HG03460 (cell line): ENCODE results near the gene MORC3.
"Not testable (repeated sequence)": the region's sequence is repeated elsewhere in the genome, so short reads cannot be mapped to it uniquely, and the experiment has no call there.

ENCODE experiments used
- ATAC-seq: cut with Tn5 transposase; IDR thresholded peaks from one replicate; pipeline ENCODE4 v1.9.1; 2021; ENCODE audit not compliant: unreplicated experiment

The MORC3 gene

DNA sequence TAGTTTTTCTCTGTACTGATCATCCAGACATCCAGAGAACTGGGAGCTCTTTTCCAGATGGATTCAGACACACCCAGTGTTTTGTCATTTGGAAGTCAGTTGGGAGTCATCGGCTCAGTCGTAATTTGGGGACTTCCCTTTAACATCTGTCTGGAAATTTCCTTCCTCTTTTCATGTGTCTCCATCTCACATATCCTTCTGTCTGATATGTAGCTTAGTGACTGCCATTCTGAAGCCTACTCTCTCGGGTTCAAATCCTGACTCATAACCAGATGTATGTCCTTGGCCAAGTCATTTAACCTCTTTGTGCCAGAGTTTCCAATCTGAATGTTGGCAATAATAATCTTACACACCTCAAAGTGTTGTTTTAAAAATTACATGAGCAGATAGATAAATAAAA lies 3.0 kb downstream of the MORC3 start:
- no peak for ATAC-seq

GRCh38 chr21:36325373-36326010 lies 5.5 kb downstream of the MORC3 start:
- no peak for ATAC-seq

GRCh38 chr21:36330904-36331303 lies 10.9 kb downstream of the MORC3 start:
- peak; percentile 54 for ATAC-seq

- no peak for ATAC-seq
Measured at GRCh38 chr21:36337099-36337509, 17.1 kb downstream of the MORC3 start.

- no peak for ATAC-seq
Measured at GRCh38 chr21:36338975-36339374, 19.0 kb downstream of the MORC3 start.

DNA sequence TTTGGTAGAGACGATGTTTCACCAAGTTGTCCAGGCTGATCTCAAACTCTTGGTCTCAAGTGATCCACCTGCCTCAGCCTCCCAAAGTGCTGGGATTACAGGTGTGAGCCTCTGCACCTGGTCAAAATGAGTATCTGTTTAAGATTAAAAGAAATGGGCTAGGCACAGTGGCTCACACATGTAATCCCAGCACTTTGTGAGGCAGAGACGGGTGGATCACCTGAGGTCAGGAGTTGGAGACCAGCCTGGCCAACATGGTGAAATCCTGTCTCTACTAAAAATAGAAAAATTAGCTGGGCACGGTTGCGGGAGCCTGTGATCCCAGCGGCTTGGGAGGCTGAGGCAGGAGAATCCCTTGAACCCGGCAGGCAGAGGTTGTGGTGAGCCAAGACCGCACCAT lies 22.6 kb downstream of the MORC3 start:
- ATAC-seq: not testable (repeated sequence)

DNA sequence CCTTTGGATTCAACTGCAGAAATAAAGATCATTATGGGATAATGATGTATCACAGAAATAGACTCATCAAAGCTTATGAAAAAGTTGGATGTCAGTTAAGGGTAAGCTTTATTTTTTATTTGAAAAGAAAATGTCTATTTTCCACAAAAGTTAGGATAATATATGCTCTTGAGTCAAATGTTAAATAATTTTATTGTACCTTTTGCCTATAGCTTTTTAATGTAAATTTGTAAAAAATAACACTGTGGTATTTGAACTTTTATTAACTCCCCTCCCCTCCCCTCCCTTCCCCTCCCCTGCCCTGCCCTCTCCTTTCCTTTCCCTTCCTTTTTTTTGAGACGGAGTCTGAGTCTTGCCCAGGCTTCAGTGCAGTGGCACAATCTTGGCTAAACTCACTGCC lies 24.9 kb downstream of the MORC3 start:
- no peak for ATAC-seq

GRCh38 chr21:36347278-36347961 lies 27.4 kb downstream of the MORC3 start:
- ATAC-seq: no peak

- no peak for ATAC-seq
Measured at GRCh38 chr21:36347962-36348328, 27.9 kb downstream of the MORC3 start.

GRCh38 chr21:36349315-36349714 lies 29.3 kb downstream of the MORC3 start:
- no peak for ATAC-seq

- no peak for ATAC-seq
Measured at GRCh38 chr21:36350282-36350910, 30.4 kb downstream of the MORC3 start.

DNA sequence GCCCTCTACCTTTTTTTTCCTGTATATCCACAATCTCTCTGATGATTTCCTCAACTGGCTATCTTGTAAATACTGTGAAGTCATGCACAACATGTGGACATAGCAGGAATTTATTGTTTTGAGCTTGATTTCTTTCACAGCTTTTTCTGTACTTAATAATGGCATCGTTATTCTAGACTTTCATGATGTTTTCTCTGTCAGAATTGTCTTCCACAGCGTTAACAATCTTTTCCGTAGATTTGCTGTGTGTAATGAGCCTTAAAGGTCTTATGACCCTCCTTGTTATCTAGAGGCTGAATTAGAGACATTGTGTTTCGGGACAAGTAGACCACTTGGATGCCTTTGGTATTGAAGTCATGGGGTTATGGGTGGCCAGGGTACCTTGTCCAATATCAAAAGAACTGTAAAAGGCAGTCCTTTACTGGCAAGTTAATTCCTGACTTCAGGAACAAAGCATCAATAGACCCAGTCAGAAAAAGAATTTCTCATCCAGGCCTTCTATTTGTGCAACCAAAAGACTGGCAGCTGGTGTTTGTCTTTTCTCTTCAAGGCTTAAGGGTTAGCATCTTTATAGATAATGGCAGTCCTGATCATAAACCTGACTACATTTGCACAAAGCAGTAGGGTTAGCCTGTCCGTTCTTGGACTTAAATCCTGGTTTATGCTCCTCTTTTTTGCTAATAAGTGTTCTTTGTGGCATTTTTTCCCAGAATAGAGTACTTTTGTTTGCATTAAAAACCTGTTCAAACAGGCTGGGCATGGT lies 35.1 kb downstream of the MORC3 start:
- no peak for ATAC-seq

DNA sequence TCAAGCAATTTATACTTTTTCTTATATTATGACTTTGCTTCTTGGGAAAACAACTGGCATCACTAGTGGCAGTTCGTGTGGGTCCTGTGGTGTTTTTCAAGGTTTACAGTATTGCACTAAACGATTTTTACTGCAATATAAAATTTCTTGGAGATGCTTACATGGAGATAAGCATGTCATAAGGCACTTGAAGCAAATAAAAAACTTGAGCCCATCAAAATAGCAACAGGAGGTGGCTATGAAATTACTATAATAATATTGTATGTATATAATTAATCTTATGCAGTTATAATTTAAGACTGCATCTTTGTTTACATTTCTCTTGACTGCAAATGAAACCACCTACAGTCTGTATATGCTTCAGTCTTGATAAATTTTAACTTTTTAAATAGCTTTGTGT lies 35.9 kb downstream of the MORC3 start:
- ATAC-seq: no peak

DNA sequence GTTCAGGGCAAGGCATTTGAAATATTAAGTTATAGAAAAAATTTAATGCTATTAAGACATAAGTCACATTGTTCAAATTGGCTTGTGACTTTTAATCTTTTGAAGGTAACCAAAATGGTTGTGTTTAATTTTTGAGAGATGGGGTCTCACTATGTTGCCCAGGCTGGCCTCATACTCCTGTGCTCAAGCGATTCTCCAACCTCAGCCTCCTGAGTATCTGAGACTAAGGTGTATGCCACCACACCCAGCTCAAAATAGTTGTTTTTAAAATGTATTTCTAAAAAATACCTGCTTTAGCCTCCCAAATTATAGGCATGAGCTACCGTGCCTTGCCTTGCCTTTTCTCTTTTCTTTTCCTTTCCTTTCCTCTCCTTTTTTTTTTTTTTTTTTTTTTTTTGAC lies 39.2 kb downstream of the MORC3 start:
- ATAC-seq: no peak

DNA sequence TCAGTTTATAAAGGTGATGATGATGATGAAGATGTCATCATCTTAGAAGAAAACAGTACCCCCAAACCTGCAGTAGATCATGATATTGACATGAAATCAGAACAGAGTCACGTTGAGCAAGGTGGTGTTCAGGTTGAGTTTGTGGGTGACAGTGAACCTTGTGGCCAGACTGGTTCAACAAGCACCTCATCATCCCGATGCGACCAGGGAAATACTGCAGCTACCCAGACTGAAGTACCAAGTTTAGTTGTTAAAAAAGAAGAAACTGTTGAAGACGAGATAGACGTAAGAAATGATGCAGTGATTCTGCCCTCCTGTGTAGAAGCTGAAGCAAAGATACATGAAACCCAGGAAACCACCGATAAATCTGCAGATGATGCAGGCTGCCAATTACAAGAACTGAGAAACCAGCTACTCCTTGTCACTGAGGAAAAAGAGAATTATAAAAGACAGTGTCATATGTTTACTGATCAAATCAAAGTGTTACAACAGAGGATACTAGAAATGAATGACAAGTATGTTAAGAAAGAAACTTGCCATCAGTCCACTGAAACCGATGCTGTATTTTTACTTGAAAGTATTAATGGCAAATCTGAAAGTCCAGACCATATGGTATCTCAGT lies 49.2 kb downstream of the MORC3 start:
- ATAC-seq: no peak

DNA sequence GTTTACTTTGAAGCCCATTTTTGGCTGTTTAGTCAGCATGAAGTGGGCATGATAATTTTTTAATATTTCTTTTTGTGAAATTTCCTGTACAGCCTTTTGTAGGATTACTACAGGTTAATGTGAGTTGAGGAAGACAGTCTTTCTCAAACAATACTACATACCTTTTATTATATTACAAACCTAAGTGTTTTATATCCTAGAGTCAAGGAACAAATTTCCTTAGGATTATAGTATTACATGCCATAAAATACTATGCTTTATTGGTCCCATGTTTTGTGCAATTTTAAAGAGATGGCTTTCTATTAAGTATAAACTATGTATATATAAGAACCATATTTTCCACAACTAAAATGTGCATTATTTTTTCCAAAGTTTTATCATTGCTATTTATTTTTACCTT lies 56.0 kb downstream of the MORC3 start:
- ATAC-seq: no peak

GRCh38 chr21:36377391-36377842 lies 57.4 kb downstream of the MORC3 start:
- no peak for ATAC-seq

GRCh38 chr21:36379251-36379650 lies 59.3 kb downstream of the MORC3 start:
- ATAC-seq: no peak

GRCh38 chr21:36381841-36382589 lies 62.0 kb downstream of the MORC3 start:
- ATAC-seq: no peak

DNA sequence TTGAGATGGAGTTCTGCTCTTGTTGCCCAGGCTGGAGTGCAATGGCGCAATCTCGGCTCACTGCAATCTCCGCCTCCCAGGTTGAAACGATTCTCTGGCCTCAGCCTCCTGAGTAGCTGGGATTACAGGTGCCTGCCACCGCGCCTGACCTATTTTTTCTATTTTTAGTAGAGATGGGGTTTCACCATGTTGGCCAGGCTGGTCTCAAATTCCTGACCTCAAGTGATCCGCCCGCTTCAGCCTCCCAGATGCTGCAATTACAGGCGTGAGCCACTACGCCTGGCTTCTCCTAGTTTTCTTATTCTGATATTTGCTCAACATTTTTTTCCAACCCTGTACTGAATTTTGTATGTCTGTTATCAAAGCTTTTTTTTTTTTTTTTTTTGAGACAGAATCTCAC lies 62.7 kb downstream of the MORC3 start:
- not testable (repeated sequence) for ATAC-seq

- no peak for ATAC-seq
Measured at GRCh38 chr21:36384885-36385232, 64.9 kb downstream of the MORC3 start.
